ENCODE results near the gene SAMD9.
A peak's percentile ranks its signal among the peaks of the same experiment; 100 is the strongest.
"Not testable (repeated sequence)": the region's sequence is repeated elsewhere in the genome, so short reads cannot be mapped to it uniquely, and the experiment has no call there.

SAMD9 gene

GRCh38 chr7:93117852-93118530, at the start of gene SAMD9:
Gene SAMD9 (minus strand): TSS chr7:93117979. CDS start chr7:93106097, 11,882 bp downstream.
- peak in 2 of 4 experiments; percentile 10 to 15 for DNase-seq

- no peak for DNase-seq
Measured at GRCh38 chr7:93165447-93165846, 47.7 kb upstream of the SAMD9 start.

- DNase-seq = no peak
Measured at GRCh38 chr7:93164766-93165165, 47.0 kb upstream of the SAMD9 start.

DNA sequence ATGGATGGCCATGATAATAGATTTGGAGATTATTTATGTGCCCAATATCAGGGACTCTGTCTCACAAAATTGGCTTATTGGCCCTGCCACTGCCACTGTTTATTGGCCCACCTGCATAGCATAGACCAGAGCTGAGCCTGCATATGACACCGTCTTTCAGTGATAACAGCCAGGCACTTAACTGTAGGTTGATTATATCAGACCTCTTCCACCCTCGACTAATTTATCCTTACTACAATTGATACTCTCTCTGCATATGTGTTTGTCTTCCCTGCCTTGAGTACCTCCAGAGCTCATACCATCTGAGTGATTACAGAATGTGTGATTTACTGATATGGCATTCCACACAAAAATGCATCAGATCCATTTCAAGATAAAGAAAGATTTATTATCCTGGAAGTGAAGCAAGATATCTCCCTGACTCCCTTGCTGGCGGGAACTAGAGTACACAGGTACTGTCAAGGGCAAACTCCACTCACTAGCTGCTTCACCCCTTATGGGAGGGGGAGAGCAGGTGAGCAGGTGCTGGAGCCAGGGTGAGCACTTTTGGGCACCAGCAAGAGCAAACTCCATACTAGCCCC, 43.5 kb upstream of the SAMD9 start:
- DNase-seq = no peak

- no peak for DNase-seq
Measured at GRCh38 chr7:93160410-93160809, 42.6 kb upstream of the SAMD9 start.

DNA sequence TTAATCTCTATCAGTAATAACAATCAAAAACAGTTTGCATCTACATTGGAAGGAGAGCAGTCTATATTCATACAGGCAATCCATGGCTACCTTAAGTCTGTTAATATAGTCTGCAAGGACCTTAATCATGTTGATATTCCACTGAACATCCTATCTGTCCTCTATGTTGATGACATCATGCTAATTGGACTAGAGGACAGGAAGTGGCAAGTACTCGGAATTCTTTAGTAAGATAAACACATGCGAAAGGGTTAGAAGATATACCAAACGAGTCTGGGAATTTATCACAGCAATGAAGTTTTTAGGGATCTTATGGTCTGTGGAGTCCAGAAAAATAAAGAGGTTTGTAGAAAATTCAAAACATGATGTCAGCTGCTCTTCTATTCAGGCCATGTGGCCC, 41.7 kb upstream of the SAMD9 start:
- DNase-seq = no peak

DNA sequence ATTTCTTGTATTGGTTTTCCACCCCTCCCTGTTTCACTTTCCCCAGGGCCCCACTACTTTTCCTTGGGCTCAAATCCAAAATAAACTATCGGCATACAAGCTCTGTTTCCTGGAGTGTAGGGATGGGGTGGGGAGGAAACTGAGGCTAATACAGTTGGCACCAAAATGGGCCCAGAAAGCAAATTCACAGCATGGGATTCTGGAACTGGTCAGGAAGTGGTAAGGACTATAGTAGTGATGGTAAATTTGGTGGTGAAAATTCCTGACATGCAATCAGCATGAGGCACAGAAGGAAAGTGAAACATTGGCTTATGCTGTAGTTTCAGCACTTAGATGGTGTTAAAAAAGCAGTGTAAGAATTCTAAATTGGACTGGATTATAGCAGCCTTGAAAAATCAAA, 39.1 kb upstream of the SAMD9 start:
- no peak for DNase-seq

DNA sequence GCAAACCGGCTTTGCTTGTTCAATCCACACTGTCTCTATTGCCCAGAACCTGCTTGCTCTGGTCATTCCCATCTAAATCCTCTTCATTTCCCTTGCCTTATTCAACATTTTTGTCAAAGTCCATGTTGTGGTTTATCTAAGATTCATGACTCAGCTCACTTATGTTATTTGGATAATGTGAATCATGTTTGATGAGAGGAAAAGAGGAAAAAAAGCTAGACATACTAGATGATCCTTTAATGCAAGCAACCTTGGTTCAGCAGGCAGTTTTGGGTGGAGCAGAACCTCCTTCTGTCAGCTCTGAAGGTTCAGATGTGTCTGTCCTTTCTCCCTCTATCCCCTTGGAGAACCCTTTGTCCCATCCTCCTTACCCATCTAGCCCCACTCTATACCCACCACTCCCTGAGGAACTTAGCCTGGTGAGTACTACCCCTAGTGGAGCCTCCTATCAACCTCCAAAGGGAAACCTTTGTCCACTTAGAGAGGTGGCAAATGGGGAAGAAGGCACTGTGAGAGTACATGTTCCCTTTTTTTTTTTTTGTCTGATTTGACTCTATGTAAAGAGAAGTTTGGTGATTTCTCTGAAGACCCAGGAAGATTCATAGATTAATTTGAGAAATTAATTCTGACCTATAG, 32.5 kb upstream of the SAMD9 start:
- no peak for DNase-seq

- no peak for DNase-seq
Measured at GRCh38 chr7:93148727-93149126, 30.9 kb upstream of the SAMD9 start.

GRCh38 chr7:93148144-93148543, 30.4 kb upstream of the SAMD9 start, which contains the start of gene SAMD9L:
Gene SAMD9L (minus strand): TSS chr7:93148385. CDS start chr7:93135971, 12,414 bp downstream.
- DNase-seq = no peak

DNA sequence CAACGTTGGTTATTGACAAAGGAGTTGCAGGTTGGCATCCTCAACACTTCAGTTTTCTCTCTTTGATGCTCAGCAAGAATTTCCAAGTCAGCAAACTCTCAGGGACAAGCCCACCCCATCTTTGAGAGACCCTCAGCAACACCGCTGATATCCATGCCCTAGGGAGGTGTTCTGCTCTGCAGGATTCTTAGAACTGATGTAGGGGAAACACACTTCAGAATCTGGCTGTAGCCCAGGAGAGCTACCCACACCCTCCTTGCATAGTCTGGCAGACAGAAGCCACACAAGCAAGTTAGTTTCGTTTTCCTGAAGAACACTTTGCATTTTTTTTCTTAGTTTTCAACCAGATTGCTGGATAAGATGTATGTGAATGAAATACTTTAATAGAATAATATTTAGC, 29.6 kb upstream of the SAMD9 start:
- peak in 1 of 4 experiments; percentile 3 for DNase-seq

DNA sequence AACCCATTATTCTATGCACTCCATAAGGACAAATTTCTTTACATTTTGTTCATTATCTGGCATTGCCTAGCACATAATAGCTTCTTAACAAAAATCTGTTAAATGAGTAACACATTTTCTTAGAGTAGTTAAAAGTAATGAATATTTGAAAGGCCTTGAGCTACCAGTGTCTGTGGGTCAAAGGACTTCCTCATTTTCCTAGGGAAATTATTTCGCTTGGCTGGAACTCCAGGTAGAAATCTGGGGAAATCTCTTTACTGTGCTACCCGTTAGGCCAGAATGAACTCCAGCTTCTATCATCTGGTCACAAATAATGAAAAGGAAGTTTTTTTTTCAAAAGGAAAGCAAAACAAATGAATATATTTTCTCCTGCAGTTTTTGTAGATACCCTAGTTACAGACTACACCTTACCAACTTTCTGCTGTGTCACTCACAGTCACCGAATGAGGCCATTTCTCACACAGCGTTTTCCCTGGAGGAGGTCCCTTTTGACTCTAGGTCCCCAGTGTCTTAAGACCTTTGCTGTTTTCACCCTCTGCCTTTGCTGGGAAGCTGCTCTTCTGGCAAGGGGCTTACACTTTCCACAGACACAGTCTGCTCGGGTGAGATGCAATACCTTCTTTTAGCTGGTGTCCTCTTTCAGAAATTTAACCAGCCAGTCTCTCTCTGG, 28.8 kb upstream of the SAMD9 start:
- DNase-seq = no peak

DNA sequence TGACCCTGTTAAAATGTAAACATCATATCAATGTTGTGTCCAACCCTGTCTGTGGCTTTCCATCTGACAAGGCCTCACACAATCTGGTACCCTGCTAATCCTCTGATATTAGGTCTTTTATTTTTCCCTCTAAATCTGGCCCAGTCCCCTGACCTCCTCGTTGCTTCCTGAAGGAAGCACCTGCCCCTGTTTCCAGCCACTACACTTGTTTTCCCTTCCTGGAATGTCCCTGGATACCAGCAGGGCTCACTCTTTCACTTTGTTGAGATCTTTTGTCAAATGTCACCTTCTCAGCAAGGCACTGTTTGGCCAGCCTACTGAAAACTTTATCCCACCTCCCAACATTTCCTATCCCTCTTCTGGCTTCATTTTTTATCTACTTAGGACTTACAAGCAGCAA, 28.3 kb upstream of the SAMD9 start:
- no peak for DNase-seq

DNA sequence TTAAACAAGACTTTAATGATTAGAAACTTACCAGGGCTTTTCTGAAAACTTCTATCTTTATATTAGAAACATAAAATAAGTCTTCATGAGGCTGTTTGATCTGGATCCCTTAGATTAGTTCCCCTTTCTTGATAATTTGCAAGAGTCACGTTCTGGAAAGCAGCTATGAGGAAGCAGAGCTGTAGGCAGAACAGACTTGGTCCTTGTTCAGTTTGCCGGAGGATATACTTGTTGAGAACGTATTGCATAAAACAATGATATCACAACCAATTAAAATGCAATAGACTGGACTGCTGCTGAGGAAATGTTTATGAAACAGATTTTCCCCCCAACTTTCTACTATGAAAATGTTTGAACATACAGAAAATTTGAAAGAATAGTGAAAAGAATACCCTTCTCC, 27.6 kb upstream of the SAMD9 start:
- DNase-seq = no peak

DNA sequence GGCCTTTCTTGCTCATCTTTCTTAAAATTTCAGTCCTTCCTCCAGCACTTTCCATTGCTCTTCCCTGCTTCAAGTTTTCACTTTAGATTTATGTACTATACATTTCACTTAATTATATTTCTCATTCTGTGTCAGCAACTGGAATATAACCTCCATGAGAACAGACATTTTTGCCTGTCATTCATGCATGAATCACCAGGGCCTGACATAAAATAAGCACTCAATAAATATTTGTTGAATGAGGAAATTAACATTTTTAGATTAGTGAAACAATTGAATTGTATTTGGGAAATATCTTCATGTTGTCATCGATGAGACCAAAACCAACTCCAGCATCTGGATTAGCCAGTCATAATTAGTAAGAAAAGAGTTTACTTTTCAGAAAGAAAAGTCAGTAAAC, 24.3 kb upstream of the SAMD9 start:
- DNase-seq = no peak

GRCh38 chr7:93140582-93141191, 22.9 kb upstream of the SAMD9 start:
- DNase-seq = no peak

DNA sequence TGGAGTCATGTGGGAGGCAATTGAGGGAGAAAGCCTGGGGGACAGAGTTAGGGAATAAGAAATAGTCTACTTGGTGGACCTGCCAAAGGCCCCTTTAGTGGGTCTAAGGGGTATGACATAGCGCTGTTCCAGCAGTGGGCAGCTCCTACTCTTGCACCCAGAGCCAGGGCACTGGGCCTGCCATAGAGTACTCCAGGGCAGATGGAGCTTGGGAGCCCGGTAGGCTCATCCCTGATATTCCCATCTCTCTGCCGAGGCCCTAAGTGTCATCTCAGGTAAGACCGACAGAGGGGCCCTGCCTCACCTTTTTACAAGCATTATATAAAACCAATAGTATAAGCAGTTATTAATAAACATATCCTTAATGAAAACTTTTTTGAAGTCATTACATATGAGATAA, 20.8 kb upstream of the SAMD9 start:
- DNase-seq = no peak

- DNase-seq = no peak
Measured at GRCh38 chr7:93133005-93133404, 15.2 kb upstream of the SAMD9 start.

GRCh38 chr7:93132216-93132615, 14.4 kb upstream of the SAMD9 start:
- DNase-seq = no peak

DNA sequence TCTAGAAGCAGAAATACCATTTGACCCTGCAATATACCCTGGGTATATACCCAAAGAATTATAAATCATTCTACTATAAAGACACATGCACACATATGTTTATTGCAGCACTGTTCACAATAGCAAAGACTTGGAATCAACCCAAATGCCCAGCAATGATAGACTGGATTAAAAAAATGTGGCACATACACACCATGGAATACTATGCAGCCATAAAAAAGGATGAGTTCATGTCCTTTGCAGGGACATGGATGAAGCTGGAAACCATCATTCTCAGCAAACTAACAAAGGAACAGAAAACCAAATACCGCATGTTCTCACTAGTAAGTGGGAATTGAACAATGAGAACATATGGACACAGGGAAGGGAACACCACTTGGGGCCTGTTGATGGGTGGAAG, 9.2 kb upstream of the SAMD9 start:
- not testable (repeated sequence) for DNase-seq

- not testable (repeated sequence) for DNase-seq
Measured at GRCh38 chr7:93123532-93123931, 5.8 kb upstream of the SAMD9 start.

- no peak for DNase-seq
Measured at GRCh38 chr7:93120592-93121549, 3.1 kb upstream of the SAMD9 start.
